AML-193 (cell line): ENCODE measurements around the gene LRP6.

Experiments used
- DNase-seq, 2 experiments: peaks; one replicate each; lab custom pipeline; 2025; lab: John Stamatoyannopoulos, UW

LRP6 gene

DNA sequence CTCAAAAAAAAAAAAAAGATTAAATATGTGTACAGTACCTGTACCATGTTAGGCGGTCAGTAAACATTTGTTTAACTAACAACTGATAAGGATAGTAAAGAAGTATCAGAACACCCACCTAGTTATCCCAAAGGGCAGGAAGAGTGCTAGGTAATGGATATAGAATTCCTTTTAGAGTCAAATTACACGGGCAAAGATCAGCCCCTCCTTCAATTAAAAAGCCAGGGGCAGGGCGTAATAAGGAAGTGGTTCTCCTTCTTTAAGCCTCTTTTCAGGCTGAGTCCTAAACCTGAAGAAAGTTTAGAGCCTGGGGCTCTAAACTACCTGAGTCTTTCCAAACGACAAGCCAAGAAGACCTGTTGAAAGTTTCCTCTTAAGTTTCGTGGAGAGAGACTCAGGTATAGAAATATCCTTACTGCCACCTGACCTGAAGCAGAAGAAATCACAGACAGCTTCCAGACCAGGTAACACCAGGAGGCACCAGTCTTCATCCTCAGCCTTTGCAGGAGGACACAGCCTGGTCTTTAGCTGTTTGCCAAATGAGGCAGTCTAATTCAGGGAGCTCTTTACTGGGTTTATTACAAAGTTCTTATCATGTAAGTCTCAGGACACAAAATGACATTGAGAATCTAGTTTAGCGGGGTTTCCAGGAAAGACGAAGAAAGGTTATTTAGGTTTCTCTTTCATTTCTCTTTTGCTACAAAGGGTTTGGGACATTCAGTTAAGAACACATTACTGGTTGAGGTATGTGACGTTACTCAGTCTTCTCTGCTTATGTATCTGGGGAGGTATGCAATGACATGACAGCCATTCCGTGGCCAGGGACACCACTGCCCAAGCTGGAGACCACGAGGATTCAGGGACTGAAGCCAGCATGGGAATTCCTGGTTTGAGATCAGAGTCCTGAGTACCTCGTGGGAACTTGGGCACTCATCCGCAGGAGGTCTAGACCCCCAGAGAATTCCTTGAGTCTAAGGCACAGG lies 195.9 kb downstream of the LRP6 start, which contains the start of gene BCL2L14:
TSS of gene BCL2L14 (plus strand) at position 266 of the 983 bp plus-strand sequence. CDS start 8,367 bp downstream, outside the sequence.
- DNase-seq: no peak

GRCh38 chr12:12069821-12070548 lies 196.9 kb downstream of the LRP6 start:
- DNase-seq: no peak

DNA sequence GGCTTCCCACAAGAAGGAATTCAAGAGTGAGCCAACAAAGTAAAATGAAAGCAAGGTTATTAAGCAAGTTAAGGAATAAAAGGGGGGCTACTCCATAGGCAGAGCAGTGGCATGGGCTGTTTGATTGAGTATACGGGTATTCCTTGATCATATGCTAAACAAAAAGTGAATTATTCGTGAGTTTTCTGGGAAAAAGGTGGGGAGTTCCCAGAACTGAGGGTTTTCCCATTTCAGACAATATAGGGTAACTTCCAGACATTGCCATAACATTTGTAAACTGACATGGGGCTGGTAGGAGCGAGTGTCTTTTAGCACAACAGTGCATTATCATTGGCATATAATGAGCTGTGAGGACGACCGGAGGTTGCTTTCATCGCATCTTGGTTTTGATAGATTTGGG lies 198.1 kb downstream of the LRP6 start:
- DNase-seq: no peak
